ENCODE data around the gene TMC1. TPM values are rescaled to one million over a fixed set of nuclear protein-coding genes. Genes with fewer than 3 reads are reported as not detected.
"Not testable (repeated sequence)": the region's sequence is repeated elsewhere in the genome, so short reads cannot be mapped to it uniquely, and the experiment has no call there.

TMC1 gene
- total RNA-seq, 6 donors from 2014 or later: 0.67 TPM; not detected in 5

DNA sequence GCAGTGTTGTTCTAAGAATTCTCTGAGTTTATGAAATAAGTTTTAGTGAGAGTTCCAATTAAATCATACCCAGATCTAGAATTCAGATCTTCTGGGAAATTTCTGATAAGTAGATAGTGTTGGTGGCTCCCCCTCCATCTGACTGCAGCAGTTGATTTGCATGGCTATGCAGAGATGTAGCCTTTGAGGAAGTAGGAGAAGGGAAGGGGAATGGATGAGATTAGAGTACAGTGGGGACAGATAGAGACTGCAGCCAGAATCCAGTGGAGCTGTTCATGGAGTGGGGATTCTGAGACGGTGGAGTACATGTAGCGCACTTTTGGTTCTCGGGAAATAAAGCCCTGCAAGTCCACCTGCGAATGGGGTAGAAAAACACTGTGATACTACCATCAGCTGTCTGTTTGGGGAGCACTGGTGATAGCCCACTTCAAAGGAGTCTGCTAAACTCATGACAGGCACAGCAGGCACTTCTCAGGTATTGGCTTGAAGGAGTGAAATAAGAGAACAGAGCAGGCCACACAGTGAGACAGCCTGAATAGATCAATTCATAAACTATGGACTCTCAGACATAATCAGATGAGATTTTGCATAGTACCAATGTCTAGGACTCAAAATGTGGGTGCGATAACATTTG is 334.6 kb downstream of the TMC1 start:
- 85 to 86% methylated on average over 5 of the region's 5 CpGs for WGBS, 2 donors
- no peaks in the 10 kb centered on the region for H3K9me3 ChIP-seq
- no peak overlapping the region for H3K27ac ChIP-seq
- TF ChIP-seq EP300 (IDR thresholded peaks at IDR 0.05): no peak
- no peak for TF ChIP-seq POLR2A (IDR thresholded peaks at IDR 0.05)
- TF ChIP-seq, protein P1, sequence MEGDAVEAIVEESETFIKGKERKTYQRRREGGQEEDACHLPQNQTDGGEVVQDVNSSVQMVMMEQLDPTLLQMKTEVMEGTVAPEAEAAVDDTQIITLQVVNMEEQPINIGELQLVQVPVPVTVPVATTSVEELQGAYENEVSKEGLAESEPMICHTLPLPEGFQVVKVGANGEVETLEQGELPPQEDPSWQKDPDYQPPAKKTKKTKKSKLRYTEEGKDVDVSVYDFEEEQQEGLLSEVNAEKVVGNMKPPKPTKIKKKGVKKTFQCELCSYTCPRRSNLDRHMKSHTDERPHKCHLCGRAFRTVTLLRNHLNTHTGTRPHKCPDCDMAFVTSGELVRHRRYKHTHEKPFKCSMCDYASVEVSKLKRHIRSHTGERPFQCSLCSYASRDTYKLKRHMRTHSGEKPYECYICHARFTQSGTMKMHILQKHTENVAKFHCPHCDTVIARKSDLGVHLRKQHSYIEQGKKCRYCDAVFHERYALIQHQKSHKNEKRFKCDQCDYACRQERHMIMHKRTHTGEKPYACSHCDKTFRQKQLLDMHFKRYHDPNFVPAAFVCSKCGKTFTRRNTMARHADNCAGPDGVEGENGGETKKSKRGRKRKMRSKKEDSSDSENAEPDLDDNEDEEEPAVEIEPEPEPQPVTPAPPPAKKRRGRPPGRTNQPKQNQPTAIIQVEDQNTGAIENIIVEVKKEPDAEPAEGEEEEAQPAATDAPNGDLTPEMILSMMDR (IDR thresholded peaks at IDR 0.05): no peak
- no peak for TF ChIP-seq POLR2AphosphoS5 (IDR thresholded peaks at IDR 0.05)
- H3K4me3 ChIP-seq: no peak overlapping the region
- ATAC-seq (ENCODE audit: low FRiP score in 2 of 2) (peak in 1 of 2 donors; percentile 37), DNase-seq (no peak)
- no peaks in the 10 kb centered on the region for H3K27me3 ChIP-seq
- peaks cover 4 to 13% (median 9%) of the 10 kb centered on the region in 4 donors for H3K4me1 ChIP-seq
- H3K36me3 ChIP-seq: no peaks in the 10 kb centered on the region

DNA sequence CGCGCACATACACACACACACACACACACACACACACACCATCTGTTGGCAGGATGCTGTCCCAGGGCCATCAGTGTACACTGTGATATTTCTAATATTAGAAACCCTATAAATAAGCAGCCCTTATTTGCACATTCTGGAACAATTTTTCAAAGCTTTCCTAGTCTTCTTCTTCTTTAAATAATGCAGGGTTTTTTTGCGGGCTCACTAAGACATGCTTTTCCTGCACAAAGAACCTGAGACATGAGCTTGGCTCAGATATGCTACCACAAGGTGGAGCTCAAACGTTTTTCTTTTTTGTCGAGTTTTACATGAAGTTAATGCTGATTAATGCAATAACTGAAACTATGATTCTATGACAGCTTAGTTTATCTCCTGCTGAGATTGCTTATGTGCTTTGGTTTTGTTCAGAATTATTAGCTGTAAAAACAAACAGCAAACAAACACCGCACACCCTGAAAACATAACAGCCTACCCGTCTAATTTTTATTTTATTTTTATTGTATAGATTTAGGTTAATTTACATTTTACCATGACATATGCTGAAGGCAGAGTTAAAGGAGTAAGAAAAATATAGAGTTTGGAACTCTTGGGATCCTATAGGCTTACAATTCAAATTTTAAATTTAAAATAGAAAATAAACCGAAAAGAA is 335.7 kb downstream of the TMC1 start:
- Histone ChIP-seq H3K27ac (peak overlapping the region in 1 of 4 donors; percentile 35), H3K27me3 (no peaks in the 10 kb centered on the region), H3K4me3 (no peak overlapping the region), H3K36me3 (no peaks in the 10 kb centered on the region), H3K4me1 (peaks cover 4 to 13% (median 9%) of the 10 kb centered on the region in 4 donors), H3K9me3 (no peaks in the 10 kb centered on the region)
- DNase-seq (no peak), ATAC-seq (ENCODE audit: low FRiP score in 2 of 2) (peak; percentile 19 to 79)
- TF ChIP-seq, protein P1 (IDR thresholded peaks at IDR 0.05): peak; percentile 25 to 58 (median 42)
- no peak for TF ChIP-seq POLR2A (IDR thresholded peaks at IDR 0.05)
- 52 to 55% methylated on average over 8 of the region's 8 CpGs for WGBS, 2 donors

DNA sequence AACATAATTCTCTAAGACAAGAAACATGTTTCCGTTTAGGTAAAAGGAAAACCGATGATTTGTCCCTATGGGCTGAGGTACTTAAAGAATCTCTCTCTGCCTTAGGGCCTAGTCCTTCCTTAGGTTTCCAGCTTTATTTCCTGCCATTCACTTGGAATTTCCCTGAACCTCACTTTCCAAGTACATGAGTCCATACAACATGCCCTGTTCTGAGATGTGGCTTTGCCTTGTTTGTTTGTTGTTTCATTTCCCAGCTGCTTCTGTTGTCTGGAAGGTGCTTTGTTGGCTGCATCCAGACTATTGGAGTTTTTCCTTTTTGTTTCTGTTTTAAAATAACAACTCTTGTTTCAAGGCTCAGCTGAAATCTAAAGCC is 336.2 kb downstream of the TMC1 start:
- no peak overlapping the region for H3K4me3 ChIP-seq
- no peaks in the 10 kb centered on the region for H3K36me3 ChIP-seq
- DNase-seq: no peak
- peak overlapping the region in 1 of 4 donors; percentile 35 for H3K27ac ChIP-seq
- H3K4me1 ChIP-seq: peaks cover 4 to 13% (median 9%) of the 10 kb centered on the region in 4 donors
- TF ChIP-seq, protein P1 (IDR thresholded peaks at IDR 0.05): no peak
- TF ChIP-seq POLR2AphosphoS5 (IDR thresholded peaks at IDR 0.05) (no peak), EP300 (IDR thresholded peaks at IDR 0.05) (no peak), POLR2A (IDR thresholded peaks at IDR 0.05) (no peak)
- no peaks in the 10 kb centered on the region for H3K27me3 ChIP-seq
- ATAC-seq (ENCODE audit: low FRiP score in 2 of 2): no peak
- WGBS, 2 donors: 92 to 98% methylated on average over 2 of the region's 2 CpGs
- no peaks in the 10 kb centered on the region for H3K9me3 ChIP-seq

DNA sequence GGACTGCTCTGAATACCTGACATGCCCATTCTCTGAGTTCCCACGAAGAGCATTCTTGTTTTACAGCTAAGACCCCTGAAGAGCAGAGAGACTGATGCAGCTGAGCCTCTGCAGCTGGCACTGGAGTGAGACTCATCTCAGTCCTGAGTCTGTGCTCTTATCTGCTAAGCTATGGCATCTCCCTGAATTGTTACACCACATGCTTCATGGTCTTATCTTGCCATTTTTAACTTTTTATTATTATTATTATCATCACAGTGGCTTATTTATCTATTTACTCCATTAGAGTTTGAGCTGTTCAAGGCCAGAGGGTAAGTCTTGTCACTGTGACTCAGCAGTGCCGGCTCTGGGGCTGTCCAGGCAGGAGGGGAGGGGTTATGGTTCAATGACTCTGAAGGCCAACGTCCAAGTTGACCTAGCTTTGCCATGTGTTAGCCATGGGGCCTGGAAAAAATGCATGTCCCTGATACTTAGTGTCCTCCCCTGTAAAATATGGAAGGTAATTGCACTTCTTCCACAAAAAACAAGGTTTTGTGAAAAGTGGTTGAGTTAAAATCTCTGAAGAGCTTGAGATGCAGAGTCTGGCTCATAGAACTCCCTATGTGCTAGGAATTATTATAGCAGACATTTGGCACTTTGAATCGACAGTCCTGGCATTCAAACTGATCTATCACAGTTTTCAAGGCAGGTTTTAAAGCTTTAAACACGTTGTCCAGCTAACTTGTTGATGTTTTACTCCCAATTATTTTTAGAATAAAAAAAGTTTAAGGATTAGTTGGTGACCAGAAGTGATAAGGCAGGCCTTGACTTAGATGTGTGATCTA is 336.9 kb downstream of the TMC1 start:
- DNase-seq: peak in 1 of 2 donors; percentile 25
- Histone ChIP-seq H3K4me1 (peaks cover 4 to 13% (median 9%) of the 10 kb centered on the region in 4 donors), H3K27ac (peak overlapping the region in 1 of 4 donors; percentile 35), H3K9me3 (no peaks in the 10 kb centered on the region), H3K4me3 (no peak overlapping the region), H3K27me3 (no peaks in the 10 kb centered on the region), H3K36me3 (no peaks in the 10 kb centered on the region)
- peak in 1 of 2 donors; percentile 71 for ATAC-seq (ENCODE audit: low FRiP score in 2 of 2)
- no peak for TF ChIP-seq POLR2A (IDR thresholded peaks at IDR 0.05)
- TF ChIP-seq EP300 (IDR thresholded peaks at IDR 0.05): no peak
- TF ChIP-seq, protein P1 (IDR thresholded peaks at IDR 0.05): no peak
- no peak for TF ChIP-seq POLR2AphosphoS5 (IDR thresholded peaks at IDR 0.05)
- 47 to 52% methylated on average over 5 of the region's 5 CpGs for WGBS, 2 donors

DNA sequence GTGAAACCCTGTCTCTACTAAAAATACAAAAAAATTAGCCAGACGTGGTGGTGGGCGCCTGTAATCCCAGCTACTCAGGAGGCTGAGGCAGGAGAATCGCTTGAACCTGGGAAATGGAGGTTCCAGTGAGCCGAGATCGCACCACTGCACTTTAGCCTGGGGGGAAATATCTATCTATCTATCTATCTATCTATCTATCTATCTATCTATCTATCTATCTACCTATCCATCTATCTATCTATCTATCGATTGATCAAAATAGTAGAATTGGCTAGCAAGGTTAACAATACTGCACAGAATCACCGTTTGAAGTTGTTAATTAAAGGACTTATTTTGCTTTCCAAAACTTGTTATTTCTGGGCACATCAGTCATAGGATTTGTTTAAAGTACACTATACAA is 341.4 kb downstream of the TMC1 start:
- ATAC-seq (ENCODE audit: low FRiP score in 2 of 2): not testable (repeated sequence)
- 84 to 91% methylated on average over 7 of the region's 7 CpGs for WGBS, 2 donors

More for the DNA sequence above, 341.4 kb downstream of the TMC1 start:
- not testable (repeated sequence) for DNase-seq, H3K4me3 ChIP-seq, H3K4me1 ChIP-seq, H3K27ac ChIP-seq, H3K9me3 ChIP-seq, H3K27me3 ChIP-seq, H3K36me3 ChIP-seq

Measured in upper lobe of left lung (tissue), 6 donors.